ENCODE measurements around the gene HOXA4.

GRCh38 chr7:27165089-27165995 is 34.8 kb upstream of the HOXA4 start, which contains the start of gene HOXA9:
- no peak for TF ChIP-seq CTCF (IDR thresholded peaks at IDR 0.05)
- TF ChIP-seq POLR2AphosphoS5 (IDR thresholded peaks at IDR 0.05): no peak
- no peak for TF ChIP-seq POLR2A (IDR thresholded peaks at IDR 0.05)
